ENCODE measurements around the gene PGM1. TPM values are rescaled to one million over a fixed set of nuclear protein-coding genes. Genes with fewer than 3 reads are reported as not detected.
A peak's percentile ranks its signal among the peaks of the same experiment; 100 is the strongest.

The PGM1 gene
- total and polyA plus RNA-seq, 2 donors (not counting 3 experiments of a cell fraction or from before 2014, with no cell fraction given), result 9.3 to 21.0 TPM

- ChIA-PET CTCF (interaction anchor here (0.5 to 9.0 kb wide), 54 partner anchors 8 to 594 kb away, joined by 3 to 224 read pairs (median 4); partner anchors contain the start of gene ROR1), POLR2A (interaction anchor here (0.8 kb wide), 1 partner anchor 23 kb away, joined by 3 read pairs; no protein-coding TSS in a partner anchor)
- Histone ChIP-seq H3K79me2 (ENCODE audit: control insufficient read depth, insufficient read depth, low read length) (no peaks in the 10 kb centered on the region), H3K9me3 (replicated peaks; ENCODE audit: control insufficient read depth, insufficient read depth, low read length) (no peaks in the 10 kb centered on the region), H3K27me3 (ENCODE audit: control insufficient read depth in 2 of 2, insufficient read depth in 2 of 2, low read length in 2 of 2) (peaks cover 0 to 2% of the 10 kb centered on the region in 2 experiments), H3K27ac (ENCODE audit: insufficient read depth, low read depth, low read length) (no peak overlapping the region), H3K4me2 (ENCODE audit: insufficient read depth, low read length) (no peak overlapping the region), H3K4me3 (replicated peaks in 1 of 3; ENCODE audit: insufficient read depth in 1 of 3, low read depth in 1 of 3, low read length in 3 of 3) (no peak overlapping the region), H3K9ac (replicated peaks; ENCODE audit: extremely low read depth, insufficient read depth, low read length) (no peak overlapping the region), H3K9me1 (replicated peaks; ENCODE audit: control insufficient read depth, extremely low read depth, insufficient read depth, low read length) (no peaks in the 10 kb centered on the region), H4K20me1 (replicated peaks; ENCODE audit: control insufficient read depth, extremely low read depth, insufficient read depth, low read length) (no peaks in the 10 kb centered on the region), H3K36me3 (ENCODE audit: control insufficient read depth in 2 of 2, extremely low read depth in 1 of 2, insufficient read depth in 2 of 2, low read length in 2 of 2) (no peaks in the 10 kb centered on the region), H2AFZ (ENCODE audit: low read depth, low read length) (peak overlapping the region; percentile 17), H3K4me1 (ENCODE audit: control insufficient read depth, extremely low read depth, insufficient read depth, low read length) (no peaks in the 10 kb centered on the region)
- FAIRE-seq (peak; percentile 97), DNase-seq (ENCODE audit: low read depth, low spot score) (peak; percentile 74)
- TF ChIP-seq MAX (IDR thresholded peaks at IDR 0.05; ENCODE audit: insufficient read depth, insufficient read length), result no peak
- TF ChIP-seq POLR2AphosphoS5 (IDR thresholded peaks at IDR 0.05; ENCODE audit: insufficient read depth, low read depth, low read length), result no peak
- no peak for TF ChIP-seq EZH2 (IDR thresholded peaks at IDR 0.05; ENCODE audit: borderline replicate concordance, low read depth, low read length, severe bottlenecking)
- no peak for TF ChIP-seq MYC (IDR thresholded peaks at IDR 0.05; ENCODE audit: low read depth, low read length)
- TF ChIP-seq CTCF (IDR thresholded peaks at IDR 0.05; ENCODE audit: extremely low read depth in 1 of 2, insufficient read depth in 1 of 2, low read depth in 1 of 2, low read length in 2 of 2), result peak; percentile 74 to 83
- no peak for TF ChIP-seq POLR2A (IDR thresholded peaks at IDR 0.05; ENCODE audit: low read depth, low read length)
- no peak for TF ChIP-seq GATA2 (IDR thresholded peaks at IDR 0.05; ENCODE audit: insufficient read depth, insufficient read length, low read depth, low read length)
- TF ChIP-seq FOS (IDR thresholded peaks at IDR 0.05; ENCODE audit: borderline replicate concordance, insufficient read depth, low read length), result peak; percentile 72
- peak; percentile 48 for TF ChIP-seq JUN (IDR thresholded peaks at IDR 0.05; ENCODE audit: borderline replicate concordance, insufficient read depth, insufficient read length, low read depth)
- dilution Hi-C loops (cut with MboI; ENCODE audit: extremely low pct_ligation_motif_present, low sequenced_read_pairs), result loop anchor here (25.0 kb wide), 1 partner anchor 563 kb away; no protein-coding TSS in a partner anchor
- intact Hi-C loops (cut with micrococcal nuclease), result loop anchor here (1.0 kb wide), 4 partner anchors 59 to 569 kb away; no protein-coding TSS in a partner anchor
- no TSS peak for BruUV-seq (replicated peaks)
Measured at GRCh38 chr1:63674238-63674864, 81.1 kb downstream of the PGM1 start.

Measured in endothelial cell of umbilical vein (primary cell).